Large intestine (tissue), 12 donors: ENCODE results near the gene AKAP3. TPM values are rescaled to one million over a fixed set of nuclear protein-coding genes. Genes with fewer than 3 reads are reported as not detected.

Experiments used
- DNase-seq, 2 donors: peaks; one replicate each; pipeline versions ENCODE4 v3.0.0 to v3.0.0-alpha.2; 2013
- H3K27ac ChIP-seq: one replicate; pipeline ENCODE4 v1.5.1; 2013; ENCODE audit warnings: low read length
- H3K27me3 ChIP-seq: 2 replicates; pipeline ENCODE4 v1.6.1; 2013; ENCODE audit warnings: low read length; ENCODE audit not compliant: control insufficient read depth, insufficient read depth
- H3K36me3 ChIP-seq: 2 replicates; pipeline ENCODE4 v1.6.1; 2013; ENCODE audit warnings: low read length; ENCODE audit not compliant: control insufficient read depth, insufficient read depth
- H3K4me1 ChIP-seq: one replicate; pipeline ENCODE4 v1.6.1; 2013; ENCODE audit warnings: low read length; ENCODE audit not compliant: control insufficient read depth, insufficient read depth
- H3K4me3 ChIP-seq: one replicate; pipeline ENCODE4 v1.5.1; 2013; ENCODE audit warnings: low read length
- H3K9me3 ChIP-seq: one replicate; pipeline ENCODE4 v1.6.1; 2013; ENCODE audit warnings: mild to moderate bottlenecking, low read depth, low read length, moderate library complexity; ENCODE audit not compliant: control insufficient read depth
- WGBS: methylation state at CpG from one replicate; pipeline ENCODE4 v1.1.5; 2013; ENCODE audit warnings: low lambda C conversion rate; ENCODE audit not compliant: insufficient coverage; 5-methylcytosine and 5-hydroxymethylcytosine counted together
- long read RNA-seq, 11 donors: transcript quantifications; one replicate each; lab custom pipeline, GENCODE V29; 2026
- polyA plus RNA-seq: library from polyadenylated mRNA; unstranded; fragments of 120-200 nt; gene quantifications from one replicate; pipeline ENCODE4 v1.2.1, GENCODE V29; 2013

AKAP3 gene
- 2.4 TPM for polyA plus RNA-seq
- long read RNA-seq, donor 1: 0 reads
- long read RNA-seq, donor 2: 0 reads
- long read RNA-seq, donor 3: 0 reads
- long read RNA-seq, donor 4: 0 reads
- long read RNA-seq, donor 5: 0 reads
- long read RNA-seq, donor 6, partial matches to known transcripts: 113 of 174 reads
- long read RNA-seq, donor 6, other reads (novel, unspliced or antisense): 61 of 174 reads
- long read RNA-seq, donor 7: 0 reads
- long read RNA-seq, donor 8: 0 reads
- long read RNA-seq, donor 9, partial matches to known transcripts: 46 of 98 reads
- long read RNA-seq, donor 9, other reads (novel, unspliced or antisense): 52 of 98 reads
- long read RNA-seq, donor 10: 0 reads
- long read RNA-seq, donor 11: 0 reads

DNA sequence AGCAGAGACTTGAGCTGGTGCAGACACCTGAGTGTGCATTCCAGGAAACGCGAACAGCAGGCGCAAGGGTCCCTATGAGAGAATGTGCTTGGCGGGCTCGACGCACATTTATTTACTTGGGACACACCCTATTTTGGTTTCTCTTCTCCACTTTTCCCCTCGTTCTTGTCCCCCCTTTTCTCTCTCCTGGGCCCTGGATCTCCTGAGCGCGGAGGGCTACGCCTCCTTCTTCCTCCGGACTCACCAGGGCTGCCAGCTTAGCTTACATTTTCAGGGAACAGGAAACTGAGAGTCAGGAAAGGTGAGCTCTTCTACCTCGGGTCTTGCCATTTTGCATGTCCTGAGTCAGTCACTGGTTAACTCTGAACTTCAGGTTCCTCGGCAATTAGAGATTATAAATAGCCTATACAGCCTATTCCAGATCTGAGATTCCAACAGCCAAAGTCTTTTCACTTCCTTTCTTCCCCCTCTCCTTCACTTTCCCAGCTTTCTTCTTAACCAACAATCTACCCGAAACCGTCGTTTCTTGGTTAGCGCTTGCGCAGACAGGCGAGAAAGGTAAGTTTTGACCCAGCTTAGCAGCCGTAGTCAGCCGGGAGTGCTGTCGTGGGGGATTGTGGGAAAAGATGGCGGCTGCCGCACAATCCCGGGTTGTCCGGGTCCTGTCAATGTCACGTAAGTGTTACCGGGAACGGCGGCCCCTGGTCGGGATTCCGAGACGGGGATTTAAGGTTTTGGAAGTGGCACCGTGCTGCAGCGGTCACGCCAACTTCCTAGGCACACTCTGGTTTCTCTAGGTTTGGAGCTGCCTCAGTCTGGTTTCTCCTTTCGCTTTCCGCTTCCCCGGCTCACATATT, at the start of gene AKAP3, which contains the start of gene NDUFA9:
Gene AKAP3, minus strand, starts transcription at position 551 of the 857 bp plus-strand sequence. CDS start 10,855 bp downstream, outside the sequence.
Gene NDUFA9, plus strand, starts transcription at position 614 of the 857 bp plus-strand sequence. Its CDS starts 13 bp downstream, at position 627.
- Histone ChIP-seq H3K27me3 (no peaks in the 10 kb centered on the region), H3K4me3 (peak within 1 kb of the TSS; percentile 86), H3K9me3 (no peaks in the 10 kb centered on the region), H3K27ac (peak within 1 kb of the TSS; percentile 99), H3K36me3 (no peaks in the 10 kb centered on the region), H3K4me1 (peaks cover 11% of the 10 kb centered on the region)
- WGBS: 0% methylated on average over 3 of the region's 39 CpGs
- peak; percentile 83 to 94 for DNase-seq

GRCh38 chr12:4690760-4691159, 41.9 kb upstream of the AKAP3 start:
- WGBS: 100% methylated on average over 2 of the region's 5 CpGs
- no peak overlapping the region for H3K27ac ChIP-seq
- H3K4me3 ChIP-seq: no peak overlapping the region
- H3K9me3 ChIP-seq: peaks cover 7% of the 10 kb centered on the region
- no peak for DNase-seq
- no peaks in the 10 kb centered on the region for H3K27me3 ChIP-seq
- no peaks in the 10 kb centered on the region for H3K4me1 ChIP-seq
- H3K36me3 ChIP-seq: peaks cover 26% of the 10 kb centered on the region

GRCh38 chr12:4685317-4685716, 36.5 kb upstream of the AKAP3 start:
- 72% methylated on average over 3 of the region's 8 CpGs for WGBS

GRCh38 chr12:4681732-4682131, 32.9 kb upstream of the AKAP3 start:
- peaks cover 42% of the 10 kb centered on the region for H3K36me3 ChIP-seq
- no peaks in the 10 kb centered on the region for H3K4me1 ChIP-seq
- no peaks in the 10 kb centered on the region for H3K9me3 ChIP-seq
- no peak for DNase-seq
- WGBS: 100% methylated on average over 2 of the region's 3 CpGs
- H3K4me3 ChIP-seq: no peak overlapping the region
- H3K27me3 ChIP-seq: no peaks in the 10 kb centered on the region
- H3K27ac ChIP-seq: no peak overlapping the region

More at GRCh38 chr12:4685317-4685716, 36.5 kb upstream of the AKAP3 start:
- H3K9me3 ChIP-seq: peaks cover 7% of the 10 kb centered on the region
- H3K4me3 ChIP-seq: no peak overlapping the region
- H3K27ac ChIP-seq: no peak overlapping the region
- H3K4me1 ChIP-seq: no peaks in the 10 kb centered on the region
- no peaks in the 10 kb centered on the region for H3K27me3 ChIP-seq
- DNase-seq: no peak
- H3K36me3 ChIP-seq: peaks cover 63% of the 10 kb centered on the region

- H3K4me1 ChIP-seq: no peaks in the 10 kb centered on the region
- no peaks in the 10 kb centered on the region for H3K9me3 ChIP-seq
- peaks cover 27% of the 10 kb centered on the region for H3K36me3 ChIP-seq
- no peak overlapping the region for H3K4me3 ChIP-seq
- WGBS: 70% methylated on average over 2 of the region's 2 CpGs
- H3K27ac ChIP-seq: no peak overlapping the region
- no peaks in the 10 kb centered on the region for H3K27me3 ChIP-seq
- DNase-seq: peak in 1 of 2 donors; percentile 9
Observed at GRCh38 chr12:4679711-4680110, 30.9 kb upstream of the AKAP3 start.

DNA sequence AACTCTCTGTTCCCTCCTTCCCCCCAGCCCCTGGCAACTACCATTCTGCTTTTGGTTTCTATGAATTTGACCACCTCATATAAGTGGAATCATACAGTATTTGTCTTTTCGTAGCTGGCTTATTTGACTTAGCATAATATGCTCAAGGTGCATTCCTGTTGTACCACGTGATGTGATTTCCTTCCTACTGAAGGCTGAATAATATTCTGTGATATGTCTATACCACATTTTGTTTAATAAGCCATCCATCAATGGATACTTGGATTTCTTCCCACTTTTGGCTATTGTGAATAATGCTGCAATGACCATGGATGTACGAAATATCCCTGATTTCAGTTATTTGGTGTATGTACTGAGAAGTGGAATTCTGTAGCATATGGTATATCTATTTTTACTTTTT, 16.4 kb upstream of the AKAP3 start:
- H3K4me1 ChIP-seq: no peaks in the 10 kb centered on the region
- no peak for DNase-seq
- H3K4me3 ChIP-seq: no peak overlapping the region
- H3K27me3 ChIP-seq: no peaks in the 10 kb centered on the region
- no peak overlapping the region for H3K27ac ChIP-seq
- peaks cover 84% of the 10 kb centered on the region for H3K36me3 ChIP-seq
- no peaks in the 10 kb centered on the region for H3K9me3 ChIP-seq
- 100% methylated on average over 1 of the region's 3 CpGs for WGBS

- no peaks in the 10 kb centered on the region for H3K4me1 ChIP-seq
- peaks cover 85% of the 10 kb centered on the region for H3K36me3 ChIP-seq
- 50% methylated on average over 2 of the region's 3 CpGs for WGBS
- no peaks in the 10 kb centered on the region for H3K9me3 ChIP-seq
- H3K27ac ChIP-seq: no peak overlapping the region
- no peaks in the 10 kb centered on the region for H3K27me3 ChIP-seq
- DNase-seq: no peak
- no peak overlapping the region for H3K4me3 ChIP-seq
Observed at GRCh38 chr12:4663971-4664505, 15.2 kb upstream of the AKAP3 start.

DNA sequence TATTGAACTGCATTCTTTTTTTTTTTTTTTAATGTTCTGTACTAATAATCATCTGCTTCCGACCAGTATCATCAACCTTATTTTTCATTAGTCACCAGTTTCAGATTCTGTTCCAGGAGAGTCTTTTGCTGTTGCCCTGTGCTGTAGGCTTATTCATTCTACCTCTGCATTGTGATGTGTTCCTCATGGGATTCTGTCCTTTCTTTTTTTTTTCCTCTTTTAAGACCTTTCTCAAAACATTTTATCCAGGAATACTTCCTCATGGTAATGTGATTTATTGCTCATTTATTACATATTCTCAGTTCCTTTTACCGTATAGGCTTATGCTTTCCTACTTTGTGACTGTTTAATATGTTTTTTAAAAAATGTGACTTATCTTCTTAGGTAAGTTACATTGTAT, 4.8 kb upstream of the AKAP3 start:
- Histone ChIP-seq H3K27me3 (no peaks in the 10 kb centered on the region), H3K4me3 (no peak overlapping the region), H3K9me3 (no peaks in the 10 kb centered on the region), H3K27ac (no peak overlapping the region), H3K36me3 (peaks cover 39% of the 10 kb centered on the region), H3K4me1 (peaks cover 5% of the 10 kb centered on the region)
- 56% methylated on average over 1 of the region's 2 CpGs for WGBS
- no peak for DNase-seq

GRCh38 chr12:4653257-4653656, 4.4 kb upstream of the AKAP3 start:
- no peak for DNase-seq
- peaks cover 35% of the 10 kb centered on the region for H3K36me3 ChIP-seq
- H3K4me1 ChIP-seq: peaks cover 5% of the 10 kb centered on the region
- no peak overlapping the region for H3K27ac ChIP-seq
- no peak overlapping the region for H3K4me3 ChIP-seq
- no peaks in the 10 kb centered on the region for H3K27me3 ChIP-seq
- H3K9me3 ChIP-seq: no peaks in the 10 kb centered on the region

- 0% methylated on average over 4 of the region's 6 CpGs for WGBS
- no peaks in the 10 kb centered on the region for H3K27me3 ChIP-seq
Observed at GRCh38 chr12:4649358-4649661, 459 bp upstream of the AKAP3 start.

More at GRCh38 chr12:4649358-4649661, 459 bp upstream of the AKAP3 start:
- Histone ChIP-seq H3K27ac (peak overlapping the region; percentile 99), H3K4me1 (peaks cover 11% of the 10 kb centered on the region), H3K9me3 (no peaks in the 10 kb centered on the region), H3K36me3 (peaks cover 2% of the 10 kb centered on the region), H3K4me3 (peak overlapping the region; percentile 86)
- no peak for DNase-seq
